BLaER1 treated with 17β-estradiol and CSF1 and Interleukin-3, amounts not matched to agents 10 nM and 100 nM (cell line): Measurements from ENCODE around the gene TCF23.
A peak's percentile ranks its signal among the peaks of the same experiment; 100 is the strongest.

ENCODE experiments used
- H3K27ac ChIP-seq, 11 experiments: shearing (Covaris generic); formaldehyde crosslinking; 2 replicates each; pipeline ENCODE4 v1.8.1; 2022
- H3K27me3 ChIP-seq, 11 experiments: shearing (Covaris generic); formaldehyde crosslinking; 2 replicates each; pipeline ENCODE4 v1.8.1; 2022
- H3K36me3 ChIP-seq, 11 experiments: shearing (Covaris generic); formaldehyde crosslinking; 2 replicates each; pipeline ENCODE4 v1.8.1; 2022
- H3K4me1 ChIP-seq, 10 experiments: shearing (Covaris generic); formaldehyde crosslinking; 2 replicates each; pipeline ENCODE4 v1.8.1; 2022
- H3K4me2 ChIP-seq, 11 experiments: shearing (Covaris generic); formaldehyde crosslinking; 2 replicates each; pipeline ENCODE4 v1.8.1; 2022
- H3K4me3 ChIP-seq, 10 experiments: shearing (Covaris generic); formaldehyde crosslinking; 2 replicates each; pipeline ENCODE4 v1.8.1; 2022
- H3K9ac ChIP-seq, 11 experiments: shearing (Covaris generic); formaldehyde crosslinking; 2 replicates each; pipeline ENCODE4 v1.8.1; 2022
- H3K9me3 ChIP-seq, 11 experiments: shearing (Covaris generic); formaldehyde crosslinking; replicated peaks in 1 of 11; 2 replicates each; pipeline ENCODE4 v1.8.1; 2022
- H4K20me1 ChIP-seq, 11 experiments: shearing (Covaris generic); formaldehyde crosslinking; 2 replicates each; pipeline ENCODE4 v1.8.1; 2022
- Cebpa-rat ChIP-seq, 11 experiments: shearing (Covaris generic); IDR thresholded peaks; 2 replicates each; pipeline ENCODE4 v1.8.1; 2022

TCF23 gene

DNA sequence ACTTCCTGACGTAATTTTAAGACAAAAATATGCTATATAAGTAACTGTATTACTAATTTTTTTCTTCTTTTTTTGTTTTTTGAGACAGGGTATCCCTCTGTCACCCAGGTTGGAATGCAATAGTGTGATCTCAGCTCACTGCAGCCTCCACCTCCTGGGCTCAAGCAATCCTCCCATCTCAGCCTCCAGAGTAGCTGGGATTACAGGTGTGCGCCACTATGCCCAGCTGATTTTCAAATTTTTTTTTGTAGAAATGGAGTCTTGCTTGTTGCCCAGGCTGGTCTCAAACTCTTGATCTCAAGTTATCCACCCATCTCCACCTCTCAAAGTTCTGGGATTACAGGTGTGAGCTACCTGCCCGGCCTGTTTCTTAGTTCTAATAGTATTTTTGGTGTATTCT is 29.7 kb downstream of the TCF23 start:
- no peak overlapping the region for H3K9ac ChIP-seq
- no peaks in the 10 kb centered on the region for H3K27me3 ChIP-seq
- no peaks in the 10 kb centered on the region for H3K4me1 ChIP-seq
- H3K4me2 ChIP-seq, result no peak overlapping the region
- no peaks in the 10 kb centered on the region for H3K9me3 ChIP-seq
- no peaks in the 10 kb centered on the region for H3K36me3 ChIP-seq
- H4K20me1 ChIP-seq, result no peaks in the 10 kb centered on the region
- H3K4me3 ChIP-seq, result no peak overlapping the region
- no peak overlapping the region for H3K27ac ChIP-seq
- no peak for TF ChIP-seq Cebpa-rat (IDR thresholded peaks at IDR 0.05)

DNA sequence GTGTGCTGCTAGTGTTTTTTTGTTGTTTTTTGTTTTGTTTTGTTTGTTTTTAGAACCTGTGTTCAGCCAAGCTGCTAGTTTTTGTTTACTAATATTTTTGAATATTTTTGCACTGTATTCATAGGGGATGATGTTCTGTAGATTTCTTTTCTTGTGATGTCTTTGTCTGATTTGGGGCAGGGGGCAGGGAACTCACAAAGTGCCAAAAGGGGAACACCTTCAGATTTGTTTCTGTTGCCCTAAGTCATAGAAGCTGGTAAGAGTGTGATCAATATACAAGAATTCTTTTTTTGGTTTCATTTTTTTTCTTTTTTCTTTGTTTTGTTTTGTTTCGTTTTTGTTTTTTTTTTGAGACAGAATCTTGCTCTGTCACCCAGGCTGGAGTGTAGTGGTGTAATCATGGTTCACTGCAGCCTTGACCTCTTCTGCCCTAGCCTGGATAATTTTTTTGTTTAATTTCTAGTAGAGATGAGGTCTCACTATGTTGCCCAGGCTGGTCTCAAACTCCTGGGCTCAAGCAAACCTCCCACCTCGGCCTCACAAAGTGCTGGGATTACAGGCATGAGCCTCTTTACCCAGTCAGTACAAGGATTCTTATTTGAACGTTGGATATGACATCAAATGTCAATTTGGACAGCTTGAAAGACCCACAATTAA is 30.7 kb downstream of the TCF23 start:
- no peak for TF ChIP-seq Cebpa-rat (IDR thresholded peaks at IDR 0.05)
- H3K36me3 ChIP-seq, result no peaks in the 10 kb centered on the region
- H4K20me1 ChIP-seq, result no peaks in the 10 kb centered on the region
- H3K4me1 ChIP-seq, result no peaks in the 10 kb centered on the region
- no peaks in the 10 kb centered on the region for H3K9me3 ChIP-seq
- no peak overlapping the region for H3K4me2 ChIP-seq
- H3K27ac ChIP-seq, result no peak overlapping the region
- H3K4me3 ChIP-seq, result no peak overlapping the region
- no peak overlapping the region for H3K9ac ChIP-seq
- no peaks in the 10 kb centered on the region for H3K27me3 ChIP-seq

DNA sequence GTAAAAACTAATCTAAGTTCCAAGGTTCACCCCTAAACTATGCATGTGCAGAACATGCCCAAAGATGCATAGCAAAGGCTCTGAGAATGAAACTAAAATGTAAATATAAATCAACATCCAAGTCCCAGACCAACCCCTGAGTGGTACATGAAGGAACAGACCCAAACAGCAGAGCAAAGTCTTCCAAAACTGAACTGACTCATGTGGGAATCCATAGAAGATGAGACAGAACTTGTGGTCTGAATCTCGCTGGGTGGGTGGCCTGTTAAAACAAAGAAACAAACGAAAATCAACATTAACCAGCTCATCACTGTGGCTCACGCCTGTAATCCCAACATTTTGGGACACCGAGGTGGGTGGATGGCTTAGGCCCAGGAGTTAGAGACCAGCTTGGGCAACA is 33.5 kb downstream of the TCF23 start:
- no peaks in the 10 kb centered on the region for H3K27me3 ChIP-seq
- H3K9me3 ChIP-seq, result no peaks in the 10 kb centered on the region
- H3K27ac ChIP-seq, result no peak overlapping the region
- no peak overlapping the region for H3K4me3 ChIP-seq
- no peak overlapping the region for H3K4me2 ChIP-seq
- no peaks in the 10 kb centered on the region for H3K36me3 ChIP-seq
- no peaks in the 10 kb centered on the region for H4K20me1 ChIP-seq
- 0 out of 20 replicates have a peak, but pooled peaks cover 0 to 6% (median 0%) of the 10 kb centered on the region in 10 experiments for H3K4me1 ChIP-seq
- no peak overlapping the region for H3K9ac ChIP-seq
- TF ChIP-seq Cebpa-rat (IDR thresholded peaks at IDR 0.05), result no peak

DNA sequence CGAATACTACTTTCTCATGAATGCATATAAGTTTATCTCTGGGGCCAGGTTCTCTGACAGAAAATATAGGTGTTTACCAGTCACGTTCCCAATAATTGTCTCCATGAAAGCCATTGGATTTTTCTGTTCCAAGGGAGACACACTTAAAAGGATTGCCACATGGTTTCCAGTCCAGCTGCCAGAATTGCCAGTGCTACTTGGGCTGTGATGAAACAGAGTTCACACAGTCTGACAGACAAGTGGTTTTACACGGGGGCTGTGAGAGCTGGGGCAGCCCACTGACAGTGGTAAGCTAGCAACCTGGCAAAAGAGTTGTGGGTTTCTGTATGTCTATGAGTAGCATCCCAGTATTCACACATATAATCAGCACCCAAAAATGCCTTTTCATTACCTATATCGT is 35.3 kb downstream of the TCF23 start:
- no peaks in the 10 kb centered on the region for H3K9me3 ChIP-seq
- H3K36me3 ChIP-seq, result no peaks in the 10 kb centered on the region
- no peak overlapping the region for H3K4me2 ChIP-seq
- no peak for TF ChIP-seq Cebpa-rat (IDR thresholded peaks at IDR 0.05)
- H3K4me1 ChIP-seq, result 0 out of 20 replicates have a peak, but pooled peaks cover 0 to 6% (median 0%) of the 10 kb centered on the region in 10 experiments
- no peak overlapping the region for H3K27ac ChIP-seq
- no peaks in the 10 kb centered on the region for H4K20me1 ChIP-seq
- no peaks in the 10 kb centered on the region for H3K27me3 ChIP-seq
- H3K9ac ChIP-seq, result no peak overlapping the region
- no peak overlapping the region for H3K4me3 ChIP-seq

DNA sequence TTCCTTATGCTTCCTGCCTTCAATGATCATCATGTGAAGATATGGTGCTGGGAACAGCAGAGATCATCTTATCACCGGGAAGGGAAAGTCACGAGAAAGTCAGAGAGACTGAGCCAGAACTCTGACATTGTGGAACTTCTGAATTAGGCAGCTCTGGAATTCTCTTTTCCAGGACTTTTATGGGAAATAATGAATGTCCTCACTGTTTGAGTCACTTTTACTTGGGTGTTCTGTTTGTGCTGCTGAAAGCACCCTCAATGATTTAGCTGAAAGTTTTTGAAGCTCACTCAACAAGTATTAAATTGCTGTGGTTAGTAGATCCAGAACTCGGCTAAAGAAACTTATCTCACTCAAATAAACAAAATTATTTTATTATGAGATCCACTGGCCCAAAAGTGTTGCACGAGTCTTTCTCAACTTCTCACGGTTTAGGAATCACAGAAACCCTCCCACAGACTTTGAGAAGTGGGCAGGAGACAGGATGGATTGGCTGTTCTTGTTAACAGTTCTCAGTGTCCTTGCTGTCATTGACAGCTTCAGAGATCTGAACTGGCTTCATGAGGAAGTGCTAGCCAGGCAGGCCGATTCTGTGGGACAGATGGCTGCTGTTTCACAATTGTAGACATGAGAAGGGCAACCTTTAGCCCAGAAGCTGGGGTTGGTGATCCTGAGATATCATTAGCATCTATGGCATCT is 36.7 kb downstream of the TCF23 start:
- Histone ChIP-seq H3K27ac (no peak overlapping the region; a peak in 1 of 22 replicates), H3K9me3 (no peaks in the 10 kb centered on the region), H3K36me3 (no peaks in the 10 kb centered on the region), H3K4me1 (0 out of 20 replicates have a peak, but pooled peaks cover 0 to 6% (median 0%) of the 10 kb centered on the region in 10 experiments), H3K4me2 (no peak overlapping the region), H3K27me3 (no peaks in the 10 kb centered on the region), H3K9ac (no peak overlapping the region), H3K4me3 (no peak overlapping the region), H4K20me1 (no peaks in the 10 kb centered on the region)
- 0 out of 22 replicates have a peak, but pooled peaks of 1 of the 11 experiments have one; percentile 9 for TF ChIP-seq Cebpa-rat (IDR thresholded peaks at IDR 0.05)

DNA sequence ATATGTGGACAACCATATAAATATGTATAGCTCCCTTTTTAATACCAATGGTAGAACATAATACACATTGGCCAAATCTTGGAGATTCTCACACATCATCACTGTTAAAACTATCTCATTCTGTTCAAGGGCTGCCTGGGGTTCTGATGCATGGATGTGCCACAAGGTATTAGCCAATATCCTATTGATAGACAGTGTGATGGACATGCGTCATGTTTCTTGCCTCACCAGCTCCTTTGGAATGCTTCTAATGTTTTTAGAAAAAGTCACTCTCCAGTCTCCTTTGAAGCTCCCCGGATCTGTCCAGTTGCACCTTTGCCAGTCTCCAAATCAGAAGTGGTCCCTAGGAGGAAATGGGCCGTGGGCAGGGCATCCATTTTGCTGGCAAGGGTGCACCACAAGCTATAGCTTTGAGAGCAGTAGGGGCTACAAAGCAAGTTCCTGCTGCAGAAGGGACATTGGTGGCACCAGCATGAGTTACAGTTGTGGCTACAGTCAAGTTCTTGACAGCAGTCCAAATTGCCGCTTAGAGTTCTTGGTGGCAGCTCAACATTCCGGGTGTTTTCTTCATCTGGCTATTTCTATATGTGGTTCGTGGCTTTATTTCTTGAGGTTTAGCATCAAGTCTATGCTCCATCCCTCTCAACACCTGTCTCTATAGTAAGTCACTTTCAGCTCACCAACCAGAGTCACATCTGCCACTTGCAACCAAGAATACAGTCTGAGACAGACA is 38.0 kb downstream of the TCF23 start:
- no peak overlapping the region for H3K27ac ChIP-seq
- no peaks in the 10 kb centered on the region for H3K36me3 ChIP-seq
- no peak for TF ChIP-seq Cebpa-rat (IDR thresholded peaks at IDR 0.05)
- H4K20me1 ChIP-seq, result no peaks in the 10 kb centered on the region
- H3K9ac ChIP-seq, result no peak overlapping the region
- H3K4me2 ChIP-seq, result no peak overlapping the region
- H3K27me3 ChIP-seq, result no peaks in the 10 kb centered on the region
- H3K4me1 ChIP-seq, result 0 out of 20 replicates have a peak, but pooled peaks cover 0 to 6% (median 0%) of the 10 kb centered on the region in 10 experiments
- H3K4me3 ChIP-seq, result no peak overlapping the region
- no peaks in the 10 kb centered on the region for H3K9me3 ChIP-seq

DNA sequence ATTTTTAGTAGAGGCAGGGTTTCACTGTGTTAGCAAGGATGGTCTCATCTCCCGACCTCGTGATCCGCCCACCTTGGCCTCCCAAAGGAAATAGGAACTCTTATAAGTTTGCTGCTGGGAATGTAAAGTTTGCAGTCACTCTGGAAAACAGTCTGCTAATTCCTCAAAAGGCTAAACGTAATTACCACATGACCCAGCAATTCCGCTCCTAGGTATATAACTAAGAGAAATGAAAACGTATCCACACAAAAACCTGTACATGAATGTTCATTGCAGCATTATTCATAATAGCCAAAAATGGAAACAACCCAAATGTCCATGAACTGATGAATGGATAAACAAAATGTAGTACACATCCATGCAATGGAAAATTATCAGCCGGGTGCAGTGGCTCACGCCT is 41.2 kb downstream of the TCF23 start:
- Histone ChIP-seq H3K27me3 (no peaks in the 10 kb centered on the region), H3K9me3 (no peaks in the 10 kb centered on the region), H3K9ac (no peak overlapping the region), H3K27ac (no peak overlapping the region), H3K36me3 (no peaks in the 10 kb centered on the region), H3K4me2 (no peak overlapping the region), H3K4me3 (no peak overlapping the region), H3K4me1 (peaks cover 0 to 19% (median 13%) of the 10 kb centered on the region in 10 experiments; a peak in 15 of 20 replicates), H4K20me1 (no peaks in the 10 kb centered on the region)
- no peak for TF ChIP-seq Cebpa-rat (IDR thresholded peaks at IDR 0.05)

DNA sequence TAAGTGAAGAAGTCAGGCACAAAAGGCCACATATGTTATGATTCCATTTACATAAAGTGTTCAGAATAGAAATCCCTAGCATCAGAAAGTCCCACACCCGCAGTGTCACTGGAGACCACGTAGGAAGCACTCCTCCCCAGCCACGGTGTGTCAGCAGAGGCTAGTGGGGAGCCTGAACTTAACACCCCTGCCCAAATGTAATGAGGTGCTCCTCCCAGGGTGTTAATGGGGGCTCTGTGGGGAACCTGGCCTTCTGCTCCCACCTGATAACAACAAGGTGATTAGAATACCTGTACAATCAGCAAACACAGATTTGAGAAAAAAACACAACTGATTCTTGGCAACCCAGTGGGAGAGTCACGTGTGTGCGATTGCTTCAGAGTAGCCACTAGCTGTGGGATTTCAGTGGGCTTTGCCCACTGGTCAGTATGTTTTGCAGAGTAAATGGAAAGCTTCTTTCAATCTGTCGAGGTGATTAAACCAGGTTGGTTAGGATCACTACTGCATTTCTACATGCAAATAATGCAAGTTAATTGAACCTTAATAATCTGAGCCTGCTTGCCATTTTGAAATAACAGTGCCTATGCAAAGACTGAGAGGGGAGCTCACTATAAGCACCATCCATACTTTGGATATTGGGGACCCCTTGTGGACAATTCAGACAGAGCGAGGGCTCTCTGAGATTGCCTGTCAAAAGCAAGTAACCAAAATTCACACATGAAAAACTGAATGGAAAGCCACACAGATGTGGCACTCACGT is 42.4 kb downstream of the TCF23 start:
- Histone ChIP-seq H3K4me3 (no peak overlapping the region), H3K4me1 (peaks cover 0 to 19% (median 12%) of the 10 kb centered on the region in 10 experiments; a peak in 15 of 20 replicates), H3K9ac (no peak overlapping the region), H4K20me1 (no peaks in the 10 kb centered on the region), H3K27me3 (no peaks in the 10 kb centered on the region), H3K27ac (no peak overlapping the region), H3K4me2 (no peak overlapping the region), H3K36me3 (no peaks in the 10 kb centered on the region), H3K9me3 (no peaks in the 10 kb centered on the region)
- TF ChIP-seq Cebpa-rat (IDR thresholded peaks at IDR 0.05), result no peak
